HT1080 (cell line): Measurements from ENCODE around the gene ANXA10. TPM values are rescaled to one million over a fixed set of nuclear protein-coding genes. Genes with fewer than 3 reads are reported as not detected.
"Not testable (repeated sequence)": the region's sequence is repeated elsewhere in the genome, so short reads cannot be mapped to it uniquely, and the experiment has no call there.

Experiments
- DNase-seq: peaks from one replicate; pipeline ENCODE4 v3.0.0-alpha.2; 2015; ENCODE audit warnings: low read depth
- total RNA-seq: library from RNA; depleted of rRNA; stranded (reverse); fragments of >200 nt; shearing (Covaris generic); gene quantifications from 2 replicates; pipeline ENCODE4 v1.2.3, GENCODE V29; 2014

ANXA10 gene
- total RNA-seq, 1 experiment from 2014 or later = 0.11 TPM

DNA sequence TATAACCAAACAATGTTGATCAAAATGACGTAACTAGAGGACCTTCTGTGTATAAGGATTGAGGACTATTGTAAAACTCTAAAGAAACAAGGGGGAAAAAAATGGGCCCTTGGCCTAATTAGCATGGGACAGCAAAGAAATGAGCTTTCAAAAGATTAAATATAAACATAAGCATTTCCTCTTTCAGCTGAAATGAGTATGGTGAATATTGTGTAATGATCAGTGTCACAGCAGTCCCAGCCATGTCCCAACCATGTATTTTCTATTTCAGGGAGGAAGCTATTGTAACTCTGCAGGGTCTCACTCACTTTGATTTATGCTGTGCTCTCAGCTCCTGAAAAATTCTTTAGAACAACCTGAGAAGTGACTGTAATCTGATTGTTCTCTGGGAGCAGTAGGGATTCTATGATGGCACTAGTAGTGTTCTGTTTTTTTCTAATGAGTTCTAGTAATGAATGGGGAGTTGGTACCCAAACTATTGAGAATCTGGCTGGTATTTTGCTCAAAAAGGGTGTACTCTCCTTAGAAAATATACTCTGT lies 25.8 kb downstream of the ANXA10 start:
- no peak for DNase-seq

GRCh38 chr4:168119100-168119499 lies 26.8 kb downstream of the ANXA10 start:
- DNase-seq = no peak

DNA sequence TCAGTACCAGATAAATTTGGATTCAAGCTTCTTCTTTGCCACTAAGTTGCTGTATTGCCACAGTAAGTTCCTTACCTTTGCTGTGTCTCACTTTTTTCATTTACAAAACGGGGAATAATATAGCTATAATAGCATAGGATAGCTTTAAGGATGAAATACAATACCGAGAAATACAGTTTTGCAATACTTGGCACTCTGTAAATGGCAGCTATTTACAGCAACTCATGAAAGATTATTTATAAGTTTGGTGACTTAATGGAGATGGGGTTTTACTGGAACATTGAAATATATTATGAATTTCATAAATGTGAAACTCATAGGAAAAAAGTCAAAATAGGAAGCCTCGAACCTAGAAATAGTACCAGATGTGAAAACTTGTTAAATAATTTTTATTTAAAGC lies 27.6 kb downstream of the ANXA10 start:
- no peak for DNase-seq

DNA sequence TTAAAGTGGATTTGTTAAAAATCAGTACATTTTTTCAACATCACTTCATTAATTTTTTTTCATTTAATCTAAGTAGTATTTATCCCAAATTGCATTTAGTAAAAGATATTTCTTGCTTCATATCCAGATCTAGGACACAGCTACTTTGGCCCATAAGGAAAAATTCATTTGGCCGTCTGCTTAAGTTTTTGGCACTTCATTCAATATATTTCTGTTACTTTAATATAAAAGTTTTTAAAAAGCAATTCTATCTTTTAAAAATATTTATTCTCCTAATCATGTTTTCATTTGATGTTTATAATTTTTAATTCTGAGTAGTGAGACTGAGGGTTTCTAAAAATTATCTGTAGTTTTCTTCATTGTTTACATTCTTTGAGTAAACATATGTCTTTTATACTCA lies 28.5 kb downstream of the ANXA10 start:
- no peak for DNase-seq

GRCh38 chr4:168124008-168124641 lies 31.8 kb downstream of the ANXA10 start:
- DNase-seq = peak; percentile 68

GRCh38 chr4:168126952-168127351 lies 34.6 kb downstream of the ANXA10 start:
- DNase-seq = no peak

DNA sequence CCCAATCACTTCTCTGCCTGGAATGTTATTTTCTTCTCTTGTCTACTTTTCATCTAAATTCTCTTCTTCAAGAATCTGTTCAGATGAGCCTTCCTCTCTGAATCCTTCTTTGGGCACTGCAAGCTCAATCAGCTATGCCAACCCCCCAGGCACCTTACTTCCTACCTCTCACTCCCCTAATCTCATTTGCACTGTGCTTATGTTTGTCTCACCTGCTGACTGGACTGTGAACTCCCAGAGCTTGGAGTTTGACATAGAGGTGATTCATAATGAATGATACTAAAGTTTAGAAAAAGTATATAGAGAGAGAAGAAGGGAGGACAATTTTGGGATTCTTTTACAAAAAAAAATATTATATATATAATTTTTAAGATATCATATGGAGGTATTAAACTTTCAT lies 36.3 kb downstream of the ANXA10 start:
- no peak for DNase-seq

DNA sequence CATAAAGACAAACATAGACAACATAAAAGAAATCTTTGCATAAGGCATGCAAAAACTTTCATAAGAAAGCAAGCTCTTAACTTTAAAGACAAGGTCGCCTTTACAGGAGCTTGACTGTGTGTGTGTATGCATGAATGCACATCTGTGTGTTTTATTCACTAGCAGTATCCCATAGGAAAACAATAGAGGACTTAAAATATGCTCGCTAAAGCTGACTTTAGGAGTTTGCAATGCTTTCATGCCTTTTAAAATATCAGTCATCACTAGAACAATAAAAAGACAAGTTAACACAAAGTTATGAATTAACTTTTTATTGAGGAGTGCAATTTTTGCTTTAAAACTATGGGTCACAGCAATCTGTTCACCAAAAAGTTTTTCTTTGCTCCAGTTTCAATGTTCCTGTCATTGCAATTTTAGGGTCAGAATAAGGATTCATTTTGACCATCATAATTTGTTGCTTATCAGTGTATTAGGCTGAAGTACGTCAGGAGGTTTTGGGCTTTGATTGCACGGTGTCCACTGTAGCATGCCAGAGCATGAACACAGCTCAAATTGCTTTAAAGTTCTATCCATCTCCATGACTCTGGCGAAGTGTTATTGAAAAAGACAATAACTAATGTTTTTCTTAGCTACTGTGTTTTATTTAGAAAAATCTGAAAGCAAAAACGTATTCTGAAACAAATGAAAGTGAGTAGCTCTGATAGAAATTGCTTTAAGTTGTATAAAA lies 36.9 kb downstream of the ANXA10 start:
- no peak for DNase-seq

GRCh38 chr4:168129802-168130201 lies 37.5 kb downstream of the ANXA10 start:
- DNase-seq = no peak

DNA sequence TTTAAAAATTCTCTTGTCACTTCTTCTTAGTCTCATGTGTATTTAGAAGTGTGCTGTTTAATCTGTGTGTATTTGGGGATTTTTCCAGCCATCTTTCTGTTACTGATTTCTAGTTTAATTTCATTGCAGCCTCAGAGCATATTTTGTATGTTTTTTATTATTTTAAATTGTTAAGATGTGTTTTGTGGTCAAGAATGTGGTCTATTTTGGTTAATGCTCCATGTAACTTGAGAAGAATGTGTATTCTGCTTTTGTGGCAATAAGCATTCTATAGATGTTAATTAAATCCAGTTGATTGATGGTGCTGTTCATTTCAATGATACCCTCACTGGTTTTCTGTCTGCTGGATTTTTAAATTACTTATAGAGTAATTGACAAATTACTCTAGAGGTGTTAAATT lies 38.9 kb downstream of the ANXA10 start:
- no peak for DNase-seq

GRCh38 chr4:168134651-168135050 lies 42.3 kb downstream of the ANXA10 start:
- no peak for DNase-seq

DNA sequence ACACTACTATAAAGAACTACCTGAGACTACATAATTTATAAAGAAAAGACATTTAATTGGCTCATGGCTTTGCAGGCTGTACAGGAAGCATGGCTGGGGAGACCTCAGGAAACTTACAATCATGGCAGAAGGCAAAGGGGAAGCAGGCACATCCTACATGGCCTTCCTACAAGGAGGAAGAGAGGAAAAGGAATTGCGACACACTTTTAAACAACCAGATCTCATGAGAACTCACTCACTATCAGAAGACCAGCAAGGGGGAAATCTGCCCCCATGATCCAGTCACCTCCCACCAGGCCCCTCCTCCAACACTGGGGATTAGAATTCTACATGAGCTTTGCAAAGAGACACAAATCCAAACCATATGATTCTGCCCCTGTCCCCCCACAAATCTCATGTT lies 43.5 kb downstream of the ANXA10 start:
- not testable (repeated sequence) for DNase-seq

DNA sequence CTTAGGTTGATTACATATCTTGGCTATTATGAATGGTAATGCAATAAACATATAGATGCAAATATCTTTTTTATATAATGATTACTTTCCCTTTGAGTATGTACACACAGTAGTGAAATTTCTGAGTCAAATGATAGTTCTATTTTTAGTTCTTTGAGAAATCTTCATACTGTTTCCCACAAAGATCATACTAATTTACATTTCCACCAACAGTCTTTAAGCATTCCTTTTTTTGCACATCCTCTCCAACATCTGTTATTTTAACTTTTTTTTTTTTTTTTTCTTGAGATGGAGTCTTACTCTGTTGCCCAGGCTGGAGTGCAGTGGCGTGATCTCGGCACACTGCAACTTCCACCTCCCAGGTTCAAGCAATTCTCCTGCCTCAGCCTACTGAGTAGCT lies 45.4 kb downstream of the ANXA10 start:
- peak; percentile 18 for DNase-seq

- DNase-seq = peak; percentile 82
Measured at GRCh38 chr4:168138143-168138542, 45.8 kb downstream of the ANXA10 start.

DNA sequence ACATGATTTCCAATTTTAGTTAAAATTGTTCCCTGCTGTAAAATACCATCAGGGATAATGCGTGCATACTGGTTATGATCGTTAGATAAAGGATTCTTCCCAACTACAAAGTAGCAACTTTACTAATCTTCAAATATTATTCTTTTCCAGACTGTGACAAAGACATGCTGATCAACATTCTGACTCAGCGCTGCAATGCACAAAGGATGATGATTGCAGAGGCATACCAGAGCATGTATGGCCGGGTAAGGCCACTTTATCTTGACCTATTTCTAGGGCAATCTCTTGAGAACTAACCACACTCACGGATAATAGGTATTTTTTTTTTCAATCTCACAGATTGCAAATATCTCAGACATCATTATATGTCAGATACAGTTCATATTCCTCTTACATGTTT lies 47.0 kb downstream of the ANXA10 start:
- DNase-seq = peak; percentile 21

- DNase-seq = no peak
Measured at GRCh38 chr4:168141733-168142132, 49.4 kb downstream of the ANXA10 start.

DNA sequence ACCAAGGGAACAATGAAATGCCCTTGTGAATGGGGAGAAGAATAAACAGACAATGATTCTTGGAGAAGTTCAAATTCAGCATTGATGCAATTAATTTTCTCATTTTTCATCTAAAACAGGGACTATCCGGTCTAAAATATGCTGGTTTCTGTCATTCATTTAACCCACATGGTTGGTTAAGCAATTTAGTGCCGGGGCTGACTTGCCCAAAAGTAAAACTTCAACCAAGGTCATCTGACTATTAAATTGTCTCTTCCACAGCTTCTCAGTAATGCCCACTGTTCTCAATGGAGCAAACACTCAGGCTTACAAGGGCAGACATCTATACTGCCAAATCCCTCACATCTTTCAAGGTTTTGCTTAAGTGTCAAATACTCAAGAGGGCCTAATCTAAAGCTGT lies 51.3 kb downstream of the ANXA10 start:
- no peak for DNase-seq

DNA sequence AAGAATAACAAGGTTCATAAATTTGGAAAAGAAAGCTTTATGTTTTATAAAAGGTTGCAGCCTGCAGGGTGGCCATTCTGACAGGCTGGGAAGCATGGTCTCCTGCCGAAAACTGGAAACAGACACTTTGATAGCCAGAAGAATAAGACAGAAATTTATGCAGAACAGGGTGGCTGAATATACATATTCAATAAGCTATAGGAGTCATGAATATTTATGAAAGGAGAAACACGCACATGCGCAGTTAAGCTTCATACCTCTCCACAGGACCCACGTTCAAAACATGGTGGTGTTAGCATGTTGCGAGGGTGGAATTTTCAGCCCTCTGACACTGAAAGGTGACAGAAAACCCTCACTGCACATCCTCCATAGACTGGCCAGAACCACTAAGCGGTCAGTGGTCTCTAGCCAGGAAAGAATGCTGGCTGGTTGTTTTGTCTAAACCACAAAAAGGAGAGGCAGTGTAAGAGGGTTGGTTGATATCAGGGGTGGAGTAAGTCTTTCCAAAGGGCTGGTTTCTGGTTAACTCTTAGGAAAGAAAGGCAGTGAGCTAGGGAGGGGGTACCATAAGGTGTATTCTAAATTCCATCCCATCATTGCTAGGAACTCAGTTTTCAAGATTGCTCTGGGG lies 58.2 kb downstream of the ANXA10 start:
- DNase-seq = peak; percentile 11

GRCh38 chr4:168151327-168151726 lies 59.0 kb downstream of the ANXA10 start:
- DNase-seq = no peak

DNA sequence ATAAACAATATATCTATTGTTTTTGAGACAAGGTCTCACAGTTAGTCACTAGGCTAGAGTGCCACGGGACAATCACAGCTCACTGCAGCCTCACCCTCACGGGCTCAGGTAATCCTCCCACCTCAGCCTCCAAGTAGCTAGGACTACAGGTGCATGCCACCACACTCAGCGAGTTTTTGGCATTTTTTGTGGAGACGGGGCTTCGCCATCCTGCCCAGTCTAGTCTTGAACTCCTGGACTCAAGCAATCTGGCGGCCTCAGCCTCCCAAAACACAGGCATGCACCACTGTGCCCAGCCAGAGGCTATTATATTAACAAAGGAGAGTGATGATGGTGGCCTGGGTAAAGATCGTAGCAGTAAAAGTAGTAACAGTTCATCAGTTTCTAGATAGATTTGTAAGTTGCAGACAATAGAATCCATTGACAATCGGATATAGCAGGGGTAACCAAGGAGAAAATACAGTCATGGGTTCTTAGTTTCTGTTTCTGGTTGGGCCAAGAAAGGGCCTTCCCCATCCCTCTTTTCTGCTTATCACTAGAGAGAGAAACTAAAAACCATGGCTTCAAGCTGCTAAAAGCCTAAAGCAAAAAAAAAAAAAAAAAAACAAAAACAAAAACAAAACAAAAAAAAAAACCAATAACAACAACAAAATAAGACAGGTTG lies 60.6 kb downstream of the ANXA10 start:
- no peak for DNase-seq

DNA sequence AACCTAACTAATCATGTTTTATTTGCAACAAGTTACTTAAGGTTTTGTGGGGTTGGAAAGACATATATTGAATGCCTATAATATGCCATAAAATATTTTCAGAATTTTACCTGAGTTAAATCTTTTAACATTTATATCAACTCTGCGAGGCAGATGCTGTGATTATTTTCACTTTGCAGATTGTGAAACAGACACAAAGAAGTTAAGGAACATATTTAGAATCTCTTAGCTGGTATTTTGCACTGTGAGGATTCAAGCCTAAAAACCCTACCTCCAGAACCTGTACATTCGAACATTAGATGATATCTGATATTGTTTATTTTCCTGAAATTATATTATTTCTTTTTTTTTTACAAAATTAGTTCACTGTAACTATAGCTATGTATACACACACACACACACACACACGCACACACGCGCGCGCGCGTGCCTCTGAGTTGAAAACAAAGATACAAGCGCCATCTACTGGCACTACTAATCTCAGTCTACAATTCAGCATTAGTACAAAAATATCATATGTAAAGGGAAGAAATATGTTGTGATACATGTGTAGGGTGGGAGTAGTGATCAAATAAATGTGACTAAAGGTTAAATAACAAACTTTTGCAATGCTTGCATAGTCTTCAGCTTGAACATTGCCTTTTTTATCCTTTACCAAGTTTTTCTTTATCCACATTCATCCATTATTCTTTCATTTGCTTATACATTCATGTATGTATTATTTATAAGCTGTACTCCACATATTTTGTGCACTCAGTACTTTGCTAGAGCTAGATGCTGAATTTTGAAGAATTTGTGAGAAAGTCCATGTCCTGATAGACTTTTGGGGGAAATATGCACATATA lies 61.5 kb downstream of the ANXA10 start:
- peak; percentile 74 for DNase-seq
